Measurements from ENCODE around the gene CREG2. TPM values are rescaled to one million over a fixed set of nuclear protein-coding genes. Genes with fewer than 3 reads are reported as not detected.

Gene CREG2
- total and polyA plus RNA-seq, 2 experiments from 2014 or later, result 0.15 to 0.22 TPM

DNA sequence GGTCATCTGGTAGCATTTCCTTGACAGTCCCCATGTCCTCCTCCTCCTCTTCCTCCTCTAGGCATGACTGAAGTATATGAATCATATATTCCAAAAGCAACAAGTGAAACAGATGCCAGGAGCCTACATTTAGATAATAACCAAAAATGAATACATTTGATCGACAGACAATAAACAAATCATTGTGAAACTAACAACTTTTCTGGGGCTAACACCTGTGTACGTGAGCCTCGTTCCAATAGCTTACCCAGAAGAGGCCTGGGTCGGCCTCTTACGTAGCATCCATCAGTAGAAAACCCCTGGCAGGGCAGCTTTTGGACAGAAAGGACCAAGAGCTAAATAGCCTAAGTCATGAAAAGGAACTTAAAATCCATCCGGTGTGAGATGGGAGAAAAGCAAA, 15.3 kb upstream of the CREG2 start:
- no peak overlapping the region for H3K27ac ChIP-seq
- H3K27me3 ChIP-seq (replicated peaks; ENCODE audit: insufficient read depth), result no peaks in the 10 kb centered on the region
- in situ Hi-C loops (cut with MboI), result no loop called here
- H4K20me1 ChIP-seq (ENCODE audit: insufficient read depth), result no peaks in the 10 kb centered on the region
- H3K9me2 ChIP-seq (ENCODE audit: insufficient read depth), result no peaks in the 10 kb centered on the region
- 98 to 99% methylated on average over 6 of the region's 6 CpGs for WGBS, 2 experiments (ENCODE audit: low coverage in 1 of 2, low lambda C conversion rate in 2 of 2, missing lambda C conversion rate in 2 of 2)
- no peak overlapping the region for H3K4me2 ChIP-seq (ENCODE audit: unreplicated experiment)
- H3F3A ChIP-seq (ENCODE audit: insufficient read depth), result peaks cover 14% of the 10 kb centered on the region; the same call in 1 of the 2 replicates
- no peaks in the 10 kb centered on the region for H3K9me3 ChIP-seq (ENCODE audit: low read depth)
- DNase-seq, result no peak
- H3K9ac ChIP-seq, result no peak overlapping the region
- H3K36me3 ChIP-seq (ENCODE audit: low read depth), result 0 out of 2 replicates have a peak, but pooled peaks cover 6% of the 10 kb centered on the region
- H3K79me2 ChIP-seq (ENCODE audit: insufficient read depth), result no peaks in the 10 kb centered on the region
- H3K4me3 ChIP-seq, result no peak overlapping the region
- 0 out of 2 replicates have a peak, but pooled peaks cover 3% of the 10 kb centered on the region for H3K4me1 ChIP-seq (ENCODE audit: insufficient read depth)
- TF ChIP-seq EZH2 (IDR thresholded peaks at IDR 0.05; ENCODE audit: insufficient read depth, poor library complexity, severe bottlenecking), result no peak
- no peak for TF ChIP-seq EZH2phosphoT487 (IDR thresholded peaks at IDR 0.05; ENCODE audit: insufficient read depth, low read depth)
- no peak overlapping the region for H2AFZ ChIP-seq

DNA sequence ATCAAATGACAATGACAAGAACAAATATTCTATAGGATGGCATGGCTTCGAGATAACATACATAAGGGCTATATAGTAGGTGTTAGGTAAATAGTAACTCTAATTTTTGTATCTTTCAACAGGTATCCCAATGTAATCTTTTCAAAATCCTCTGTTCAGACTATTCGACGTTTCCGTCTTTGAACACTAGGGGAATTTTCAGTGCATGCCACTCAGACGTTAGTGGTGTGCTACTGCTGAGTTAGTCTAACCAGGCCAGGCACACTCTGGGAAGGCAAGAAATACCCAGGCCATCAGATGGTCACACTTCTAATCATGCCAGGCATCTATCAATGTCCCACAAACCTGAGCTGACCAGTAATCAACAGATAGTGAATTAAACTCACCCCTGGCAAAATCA, 14.6 kb upstream of the CREG2 start:
- TF ChIP-seq EZH2phosphoT487 (IDR thresholded peaks at IDR 0.05; ENCODE audit: insufficient read depth, low read depth) (no peak), EZH2 (IDR thresholded peaks at IDR 0.05; ENCODE audit: insufficient read depth, poor library complexity, severe bottlenecking) (no peak)
- no peaks in the 10 kb centered on the region for H3K79me2 ChIP-seq (ENCODE audit: insufficient read depth)
- H3K27ac ChIP-seq, result no peak overlapping the region
- no peak overlapping the region for H3K4me3 ChIP-seq
- 77 to 84% methylated on average over 5 of the region's 5 CpGs for WGBS, 2 experiments (ENCODE audit: low coverage in 1 of 2, low lambda C conversion rate in 2 of 2, missing lambda C conversion rate in 2 of 2)
- H3K4me2 ChIP-seq (ENCODE audit: unreplicated experiment), result no peak overlapping the region
- no peak overlapping the region for H3K9ac ChIP-seq
- in situ Hi-C loops (cut with MboI), result no loop called here
- H3K4me1 ChIP-seq (ENCODE audit: insufficient read depth), result peaks cover 3% of the 10 kb centered on the region
- H3K9me2 ChIP-seq (ENCODE audit: insufficient read depth), result no peaks in the 10 kb centered on the region
- DNase-seq, result no peak
- H2AFZ ChIP-seq, result no peak overlapping the region
- no peaks in the 10 kb centered on the region for H4K20me1 ChIP-seq (ENCODE audit: insufficient read depth)
- no peaks in the 10 kb centered on the region for H3K27me3 ChIP-seq (replicated peaks; ENCODE audit: insufficient read depth)
- 0 out of 2 replicates have a peak, but pooled peaks cover 6% of the 10 kb centered on the region for H3K36me3 ChIP-seq (ENCODE audit: low read depth)
- peaks cover 14% of the 10 kb centered on the region for H3F3A ChIP-seq (ENCODE audit: insufficient read depth)
- H3K9me3 ChIP-seq (ENCODE audit: low read depth), result no peaks in the 10 kb centered on the region

DNA sequence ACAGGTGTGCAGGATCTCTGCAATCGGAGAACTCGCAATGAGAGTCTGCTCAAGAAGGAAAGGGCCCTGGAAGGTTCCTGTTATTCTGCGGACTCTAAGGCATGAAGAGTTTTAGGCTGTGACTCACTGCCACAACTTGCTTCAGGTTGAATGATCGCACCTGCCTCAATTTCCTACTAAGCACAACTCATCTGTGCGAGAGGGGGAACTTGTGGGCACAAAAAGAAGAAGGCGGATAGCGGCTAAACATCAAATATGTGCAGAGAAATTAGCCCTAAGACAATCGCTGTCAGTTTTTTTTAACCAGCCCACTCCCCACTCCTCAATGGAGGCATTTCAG, 14.0 kb upstream of the CREG2 start:
- in situ Hi-C loops (cut with MboI), result no loop called here
- H2AFZ ChIP-seq, result no peak overlapping the region
- no peak overlapping the region for H3K27ac ChIP-seq
- TF ChIP-seq EZH2phosphoT487 (IDR thresholded peaks at IDR 0.05; ENCODE audit: insufficient read depth, low read depth) (no peak), EZH2 (IDR thresholded peaks at IDR 0.05; ENCODE audit: insufficient read depth, poor library complexity, severe bottlenecking) (no peak)
- no peak overlapping the region for H3K4me2 ChIP-seq (ENCODE audit: unreplicated experiment)
- H3K36me3 ChIP-seq (ENCODE audit: low read depth), result 0 out of 2 replicates have a peak, but pooled peaks cover 6% of the 10 kb centered on the region
- no peaks in the 10 kb centered on the region for H3K9me2 ChIP-seq (ENCODE audit: insufficient read depth)
- no peak for DNase-seq
- H4K20me1 ChIP-seq (ENCODE audit: insufficient read depth), result no peaks in the 10 kb centered on the region
- H3F3A ChIP-seq (ENCODE audit: insufficient read depth), result peaks cover 20% of the 10 kb centered on the region
- no peaks in the 10 kb centered on the region for H3K27me3 ChIP-seq (replicated peaks; ENCODE audit: insufficient read depth)
- H3K4me3 ChIP-seq, result no peak overlapping the region
- 91 to 94% methylated on average over 8 of the region's 8 CpGs for whole genome bisulfite sequencing, 2 experiments (ENCODE audit: low coverage in 1 of 2, low lambda C conversion rate in 2 of 2, missing lambda C conversion rate in 2 of 2)
- no peaks in the 10 kb centered on the region for H3K79me2 ChIP-seq (ENCODE audit: insufficient read depth)
- H3K4me1 ChIP-seq (ENCODE audit: insufficient read depth), result peaks cover 9% of the 10 kb centered on the region
- H3K9ac ChIP-seq, result no peak overlapping the region
- no peaks in the 10 kb centered on the region for H3K9me3 ChIP-seq (ENCODE audit: low read depth)

DNA sequence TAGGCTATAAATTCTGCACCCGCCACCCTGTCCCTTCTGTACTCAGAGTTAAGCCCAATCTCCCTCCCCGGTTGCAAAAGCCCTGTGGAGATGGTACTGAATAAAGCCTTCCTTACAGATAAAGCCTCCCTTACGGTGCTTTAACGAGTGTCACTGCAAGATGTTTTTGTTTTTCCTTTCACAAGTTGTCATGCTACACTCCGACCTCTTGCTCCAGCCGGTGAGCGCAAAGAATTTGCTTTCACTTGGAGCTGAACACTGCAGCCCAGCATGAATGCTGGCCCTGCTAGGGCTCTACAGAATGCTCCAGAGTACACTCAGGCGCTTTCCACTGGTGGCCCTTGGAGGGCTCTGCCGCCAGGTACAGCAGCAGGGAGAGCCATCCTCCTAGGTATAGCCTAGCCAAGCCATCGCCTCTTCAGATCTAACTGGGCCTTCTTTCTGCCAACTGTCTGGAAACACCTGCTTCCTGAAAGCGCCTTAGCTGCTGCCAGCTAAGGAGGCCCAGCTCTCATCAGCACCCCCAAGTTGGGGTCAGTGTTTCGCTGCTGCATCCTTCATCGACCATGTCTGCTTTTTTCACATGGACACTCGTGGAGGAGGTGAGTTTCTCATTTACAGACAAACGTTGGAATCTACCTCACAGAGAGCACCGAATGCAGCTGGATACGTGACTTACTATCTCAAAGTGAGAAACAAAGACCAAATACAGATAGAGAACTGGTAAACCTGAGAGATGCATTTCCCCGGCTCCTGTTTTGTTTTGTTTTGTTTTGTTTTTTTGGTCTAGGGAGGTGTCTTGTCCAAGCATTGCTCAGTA, 13.4 kb upstream of the CREG2 start:
- H3K9me3 ChIP-seq (ENCODE audit: low read depth), result no peaks in the 10 kb centered on the region
- peaks cover 24% of the 10 kb centered on the region for H3F3A ChIP-seq (ENCODE audit: insufficient read depth)
- no peak overlapping the region for H3K4me2 ChIP-seq (ENCODE audit: unreplicated experiment)
- H4K20me1 ChIP-seq (ENCODE audit: insufficient read depth), result no peaks in the 10 kb centered on the region
- no peak overlapping the region for H3K27ac ChIP-seq
- in situ Hi-C loops (cut with MboI), result no loop called here
- 0 out of 2 replicates have a peak, but pooled peaks cover 6% of the 10 kb centered on the region for H3K36me3 ChIP-seq (ENCODE audit: low read depth)
- H3K9ac ChIP-seq, result no peak overlapping the region
- WGBS, 2 experiments (ENCODE audit: low coverage in 1 of 2, low lambda C conversion rate in 2 of 2, missing lambda C conversion rate in 2 of 2), result 87 to 89% methylated on average over 18 of the region's 18 CpGs
- no peaks in the 10 kb centered on the region for H3K27me3 ChIP-seq (replicated peaks; ENCODE audit: insufficient read depth)
- H3K4me1 ChIP-seq (ENCODE audit: insufficient read depth), result peaks cover 14% of the 10 kb centered on the region
- no peak for DNase-seq
- no peak overlapping the region for H2AFZ ChIP-seq
- no peak overlapping the region for H3K4me3 ChIP-seq
- H3K9me2 ChIP-seq (ENCODE audit: insufficient read depth), result no peaks in the 10 kb centered on the region
- TF ChIP-seq EZH2 (IDR thresholded peaks at IDR 0.05; ENCODE audit: insufficient read depth, poor library complexity, severe bottlenecking), result no peak
- no peak for TF ChIP-seq EZH2phosphoT487 (IDR thresholded peaks at IDR 0.05; ENCODE audit: insufficient read depth, low read depth)
- no peaks in the 10 kb centered on the region for H3K79me2 ChIP-seq (ENCODE audit: insufficient read depth)

Measured in GM23248 (cell line).